GM18498 (cell line): ENCODE measurements around the gene ROR2.

ENCODE experiments used
- ATAC-seq: cut with Tn5 transposase; IDR thresholded peaks from one replicate; pipeline ENCODE4 v1.9.1; 2021; ENCODE audit warnings: mild to moderate bottlenecking, moderate library complexity; ENCODE audit not compliant: unreplicated experiment

The ROR2 gene

GRCh38 chr9:91757782-91758181 is 192.2 kb downstream of the ROR2 start:
- no peak for ATAC-seq

DNA sequence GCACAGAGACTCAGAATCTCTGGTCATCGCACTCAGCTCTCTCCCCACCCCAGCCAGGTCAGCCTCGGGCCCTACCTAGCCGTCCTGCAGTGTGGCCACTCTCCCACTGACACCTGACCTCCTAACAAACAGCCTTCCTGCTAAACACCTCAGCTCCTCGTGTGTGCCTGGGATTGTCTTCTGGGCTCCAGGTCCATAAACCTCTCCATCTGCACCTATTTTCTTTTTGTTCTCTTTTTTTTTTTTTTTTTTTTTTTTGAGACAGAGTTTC is 193.6 kb downstream of the ROR2 start:
- no peak for ATAC-seq

DNA sequence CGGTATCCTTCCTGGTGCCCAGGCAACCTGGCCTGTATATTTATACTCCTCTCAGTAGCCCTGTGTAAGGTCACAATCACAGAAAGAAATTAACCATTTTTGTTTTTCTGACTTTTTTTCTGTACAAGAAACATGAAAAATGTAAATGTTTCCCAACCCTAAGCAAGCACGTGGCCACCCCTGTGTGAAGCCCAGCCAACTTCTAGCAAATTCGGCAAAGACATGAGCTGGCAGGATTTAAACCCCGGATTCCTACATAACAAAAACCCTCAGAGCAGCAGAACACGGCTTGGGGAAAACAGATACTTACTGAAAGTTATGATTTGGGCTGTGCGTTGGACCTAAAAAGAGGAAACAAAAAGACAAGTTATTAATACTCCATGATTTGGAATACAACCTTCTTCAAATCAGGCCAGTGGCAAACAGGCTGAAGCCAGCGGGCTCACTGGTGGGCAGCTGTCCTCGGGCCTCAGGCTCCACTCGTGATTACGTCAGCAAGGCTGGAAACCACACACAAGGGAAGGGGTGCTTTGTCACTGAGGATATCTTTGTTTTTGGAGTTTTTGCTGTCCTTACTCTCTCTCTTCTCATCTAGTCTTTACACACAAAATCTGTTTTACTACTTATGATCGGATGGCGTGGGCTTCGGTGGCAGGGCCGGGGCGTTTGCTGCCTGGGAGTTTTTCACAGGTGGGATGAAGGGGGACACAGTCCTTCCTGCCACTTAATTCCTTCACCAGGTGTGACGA is 194.1 kb downstream of the ROR2 start:
- no peak for ATAC-seq

GRCh38 chr9:91753711-91754110 is 196.3 kb downstream of the ROR2 start:
- ATAC-seq: no peak

DNA sequence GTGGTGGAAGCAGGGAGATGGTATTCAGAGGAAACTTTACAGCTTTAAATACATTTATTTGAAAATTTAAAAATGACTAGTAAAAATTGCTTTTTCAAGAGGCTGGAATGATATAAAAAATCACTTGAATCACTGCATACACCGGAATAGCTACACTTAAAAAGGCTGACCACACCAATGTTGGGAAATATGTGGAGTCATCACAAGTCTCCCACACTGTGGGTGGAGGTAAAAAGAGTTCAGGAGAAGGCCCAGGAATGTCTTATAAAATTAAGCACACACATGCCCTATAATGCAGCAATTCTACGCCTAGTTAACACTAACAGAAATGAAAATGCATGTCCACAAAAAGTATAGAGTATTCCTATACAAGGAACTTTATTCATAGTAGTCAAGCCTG is 198.1 kb downstream of the ROR2 start:
- no peak for ATAC-seq

GRCh38 chr9:91750343-91750742 is 199.7 kb downstream of the ROR2 start:
- no peak for ATAC-seq

DNA sequence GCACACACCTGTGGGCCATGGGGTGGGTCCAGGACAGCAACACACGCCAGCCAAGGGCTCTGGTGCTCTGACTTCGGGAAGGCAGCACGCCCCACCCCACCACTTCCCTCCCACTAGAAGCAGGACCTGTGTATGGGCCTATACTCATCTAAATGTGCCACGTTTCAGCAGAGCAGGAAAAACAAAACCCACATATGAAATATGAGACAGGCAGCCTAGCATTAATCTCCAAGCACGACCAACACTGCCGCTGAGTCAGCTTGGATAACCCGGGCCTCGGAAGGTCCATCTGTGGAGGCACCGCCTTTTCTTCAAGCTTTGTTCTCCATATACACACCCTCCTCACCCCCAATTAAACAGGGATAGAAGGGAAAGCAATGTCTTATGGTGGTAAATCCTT is 203.1 kb downstream of the ROR2 start:
- ATAC-seq: no peak

GRCh38 chr9:91746357-91746756 is 203.7 kb downstream of the ROR2 start:
- no peak for ATAC-seq

GRCh38 chr9:91744114-91744513 is 205.9 kb downstream of the ROR2 start:
- ATAC-seq: no peak

- no peak for ATAC-seq
Observed at GRCh38 chr9:91741522-91741921, 208.5 kb downstream of the ROR2 start.

- no peak for ATAC-seq
Observed at GRCh38 chr9:91740701-91741100, 209.3 kb downstream of the ROR2 start.

DNA sequence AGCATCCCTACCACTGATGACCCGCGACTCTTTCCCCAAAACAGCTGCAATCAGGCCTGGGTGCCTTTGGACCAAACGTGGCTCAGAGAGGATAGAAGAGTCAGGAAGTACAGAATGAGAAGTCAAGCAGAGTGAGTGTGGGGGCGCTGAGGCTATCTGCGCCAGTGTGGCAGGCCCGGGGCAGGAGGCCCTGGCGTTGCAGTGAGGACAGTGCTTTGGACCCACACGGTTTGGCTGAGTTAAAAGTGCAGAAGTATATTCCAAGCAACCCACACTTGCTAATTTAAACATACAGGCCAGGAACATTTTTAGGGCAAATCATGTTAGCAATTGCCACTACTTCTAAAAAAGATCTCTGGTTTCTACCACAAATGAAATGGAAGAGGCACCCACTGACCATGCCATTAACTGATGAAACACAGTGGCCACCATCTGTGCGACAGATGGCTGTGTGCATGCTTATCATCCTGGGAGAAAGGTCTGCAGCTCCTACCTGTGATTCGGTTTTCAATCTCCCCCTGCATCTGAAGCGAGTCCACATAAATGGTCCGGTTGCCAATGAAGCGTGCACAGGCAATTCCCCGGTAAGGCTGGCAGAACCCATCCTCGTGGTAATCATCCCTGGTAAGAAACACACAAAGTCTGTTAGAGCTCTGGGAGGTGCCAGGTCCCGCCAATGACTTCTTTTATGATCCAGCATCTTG is 213.0 kb downstream of the ROR2 start:
- ATAC-seq: no peak

DNA sequence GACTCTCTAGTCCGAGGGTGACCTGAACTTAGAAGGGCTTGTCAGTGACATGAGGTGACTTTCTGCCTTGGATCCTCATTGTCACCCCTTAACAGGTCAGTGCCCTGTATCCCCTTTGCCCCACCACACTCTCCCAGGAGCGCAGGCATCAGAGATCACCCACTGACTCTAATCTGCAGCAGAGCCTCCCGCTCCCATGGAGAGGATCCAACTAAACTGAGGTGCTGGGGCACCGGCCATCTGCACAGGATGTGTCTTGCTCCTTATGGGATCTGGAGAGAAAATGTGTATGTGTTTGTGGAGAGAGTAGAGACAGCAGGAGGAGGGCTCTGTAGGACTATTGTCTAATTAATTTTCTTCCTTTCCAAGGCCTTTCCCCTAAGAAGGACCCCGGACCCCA is 213.7 kb downstream of the ROR2 start:
- ATAC-seq: no peak

- ATAC-seq: no peak
Observed at GRCh38 chr9:91735049-91735448, 215.0 kb downstream of the ROR2 start.

DNA sequence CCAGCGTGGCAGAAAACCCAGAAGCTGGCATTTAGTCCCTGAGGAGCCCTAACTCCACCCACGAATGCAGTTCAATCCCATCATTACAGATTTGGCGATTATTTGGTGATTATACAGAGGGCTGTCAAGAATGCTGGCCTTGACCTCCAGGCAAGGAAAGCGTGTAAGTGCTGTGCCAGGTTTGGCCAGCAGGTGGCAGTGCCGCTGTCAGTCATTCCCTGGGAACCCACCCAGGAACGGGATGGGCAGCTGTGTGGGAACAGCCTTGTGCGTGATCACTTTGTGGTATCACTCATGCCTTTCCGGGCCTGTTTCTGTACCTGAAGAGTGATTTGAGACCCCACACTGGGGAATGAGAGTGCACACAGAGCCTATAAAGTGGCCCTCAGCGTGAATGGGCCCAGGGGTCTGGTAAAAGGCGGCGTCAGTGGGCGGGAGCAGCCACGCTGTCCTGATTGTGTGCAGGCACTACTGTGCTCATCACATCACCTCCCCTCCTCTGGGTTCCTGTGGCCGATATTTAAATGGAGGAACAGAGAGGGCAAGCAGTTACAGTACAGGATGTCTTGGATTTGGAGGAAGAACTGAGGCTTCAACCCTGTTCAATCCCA is 215.6 kb downstream of the ROR2 start:
- ATAC-seq: no peak

GRCh38 chr9:91733006-91733624 is 216.9 kb downstream of the ROR2 start:
- no peak for ATAC-seq

- ATAC-seq: no peak
Observed at GRCh38 chr9:91732187-91733005, 217.6 kb downstream of the ROR2 start.

DNA sequence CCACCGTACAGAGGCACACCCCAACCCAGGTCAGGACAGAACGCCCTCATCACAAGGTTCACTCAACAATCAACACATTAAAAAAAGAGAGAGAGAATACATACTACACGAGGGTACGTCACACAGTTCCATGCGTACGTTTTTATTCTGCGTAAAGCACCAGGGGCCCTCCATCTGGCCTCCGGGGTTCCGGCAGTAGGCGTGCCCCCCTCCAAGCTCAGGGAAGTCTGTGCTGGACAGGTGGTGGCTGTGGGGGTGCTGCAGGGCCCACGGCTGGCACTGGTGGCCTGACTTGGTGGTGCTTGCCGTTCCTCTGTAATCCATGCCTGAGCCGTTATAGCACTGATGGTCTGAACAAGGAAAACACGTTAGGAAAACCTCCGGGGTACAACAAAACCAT is 219.2 kb downstream of the ROR2 start:
- ATAC-seq: no peak

- no peak for ATAC-seq
Observed at GRCh38 chr9:91729558-91729842, 220.5 kb downstream of the ROR2 start.

DNA sequence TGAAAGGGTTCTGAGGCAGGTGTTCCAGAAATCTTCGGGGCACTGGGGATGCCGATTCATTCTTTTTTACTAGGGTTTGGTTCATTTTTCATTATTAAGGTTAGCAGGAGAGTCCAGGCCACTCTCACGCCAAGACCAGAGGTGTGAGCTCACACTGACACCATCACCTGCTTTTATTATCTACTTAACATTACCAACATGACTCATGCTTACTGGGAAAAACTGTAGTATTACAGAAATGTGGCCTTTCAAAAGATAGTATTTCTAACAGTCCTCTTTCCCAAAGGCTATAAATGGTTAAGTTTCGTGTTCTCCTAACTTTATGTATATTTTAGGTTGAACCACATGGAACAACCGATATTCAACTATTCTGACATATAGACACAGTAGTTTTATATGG is 222.1 kb downstream of the ROR2 start:
- no peak for ATAC-seq

DNA sequence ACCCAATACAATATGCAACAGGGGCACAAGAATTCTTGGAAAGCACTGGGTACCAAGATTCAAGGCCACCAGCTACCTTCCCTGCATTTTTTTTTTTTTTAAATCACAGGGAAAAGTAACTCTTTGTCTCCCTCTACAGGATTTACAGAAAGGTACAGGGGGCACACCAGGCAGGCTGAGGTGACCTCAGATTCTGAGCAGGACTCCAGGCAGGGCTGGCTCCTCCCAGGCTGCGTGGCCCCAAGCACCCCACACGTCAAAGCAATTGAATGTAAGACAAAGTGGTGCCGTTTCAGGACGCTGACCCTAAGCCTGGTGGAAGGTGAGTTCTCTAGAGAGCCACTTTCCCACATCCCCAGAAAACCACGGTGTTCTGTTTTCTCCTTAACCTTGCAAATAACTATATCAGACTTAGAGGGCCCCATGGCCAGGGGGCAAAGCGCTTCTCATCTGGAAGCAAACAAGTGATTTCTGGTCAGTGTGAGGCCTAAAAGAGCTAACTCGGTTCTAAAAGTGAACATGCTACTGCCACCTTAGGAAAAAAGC is 222.6 kb downstream of the ROR2 start:
- peak; percentile 57 for ATAC-seq
